Measurements from ENCODE around the gene LPCAT1. TPM values are rescaled to one million over a fixed set of nuclear protein-coding genes. Genes with fewer than 3 reads are reported as not detected.
"Not testable (repeated sequence)": the region's sequence is repeated elsewhere in the genome, so short reads cannot be mapped to it uniquely, and the experiment has no call there.

LPCAT1 gene
- total RNA-seq, 1 experiment from 2014 or later: 59.8 TPM

- Histone ChIP-seq H3K27ac (ENCODE audit: low read length) (no peak overlapping the region), H3K4me3 (ENCODE audit: low read depth in 2 of 2, low read length in 2 of 2) (no peak overlapping the region), H3K36me3 (ENCODE audit: control insufficient read depth, insufficient read depth, low read length) (no peaks in the 10 kb centered on the region), H3K27me3 (ENCODE audit: control insufficient read depth, insufficient read depth, low read length) (no peaks in the 10 kb centered on the region), H3K9me3 (ENCODE audit: control insufficient read depth, insufficient read depth, low read depth, low read length) (no peaks in the 10 kb centered on the region), H3K4me1 (ENCODE audit: control insufficient read depth, insufficient read depth, low read length) (no peaks in the 10 kb centered on the region)
- CTCF ChIA-PET: no interaction called here
- POLR2A ChIA-PET: no interaction called here
- no TSS peak for BruUV-seq (replicated peaks)
- in situ Hi-C loops (cut with HindIII; ENCODE audit: low pct_unique_long_range_greater_than_20kb, low sequenced_read_pairs): no loop called here
- intact Hi-C loops (cut with micrococcal nuclease; ENCODE audit: unreplicated experiment): no loop called here
- no peak for DNase-seq (ENCODE audit: low read depth, low spot score)
- TF ChIP-seq POLR2AphosphoS5 (IDR thresholded peaks at IDR 0.05; ENCODE audit: low read depth, low read length) (no peak), TCF7L2 (IDR thresholded peaks at IDR 0.05; ENCODE audit: low read depth, low read length) (no peak), SIN3A (IDR thresholded peaks at IDR 0.05; ENCODE audit: borderline replicate concordance, insufficient read depth, low read depth, low read length) (no peak), REST (IDR thresholded peaks at IDR 0.05; ENCODE audit: insufficient read depth in 1 of 2, low read depth in 2 of 2, low read length in 1 of 2) (no peak), CTCF (IDR thresholded peaks at IDR 0.05) (no peak)
- ATAC-seq: no peak
Observed at GRCh38 chr5:1562599-1562998, 38.8 kb upstream of the LPCAT1 start.

GRCh38 chr5:1561402-1561929 is 37.7 kb upstream of the LPCAT1 start:
- ATAC-seq (no peak), DNase-seq (ENCODE audit: low read depth, low spot score) (no peak)
- ChIA-PET CTCF (no interaction called here), POLR2A (no interaction called here)
- intact Hi-C loops (cut with micrococcal nuclease; ENCODE audit: unreplicated experiment) (no loop called here), in situ Hi-C loops (cut with HindIII; ENCODE audit: low pct_unique_long_range_greater_than_20kb, low sequenced_read_pairs) (no loop called here)
- H3K36me3 ChIP-seq (ENCODE audit: control insufficient read depth, insufficient read depth, low read length): no peaks in the 10 kb centered on the region
- TF ChIP-seq POLR2AphosphoS5 (IDR thresholded peaks at IDR 0.05; ENCODE audit: low read depth, low read length) (no peak), CTCF (IDR thresholded peaks at IDR 0.05) (no peak), REST (IDR thresholded peaks at IDR 0.05; ENCODE audit: insufficient read depth in 1 of 2, low read depth in 2 of 2, low read length in 1 of 2) (no peak), TCF7L2 (IDR thresholded peaks at IDR 0.05; ENCODE audit: low read depth, low read length) (no peak), SIN3A (IDR thresholded peaks at IDR 0.05; ENCODE audit: borderline replicate concordance, insufficient read depth, low read depth, low read length) (no peak)
- H3K9me3 ChIP-seq (ENCODE audit: control insufficient read depth, insufficient read depth, low read depth, low read length): no peaks in the 10 kb centered on the region
- no peaks in the 10 kb centered on the region for H3K4me1 ChIP-seq (ENCODE audit: control insufficient read depth, insufficient read depth, low read length)
- H3K4me3 ChIP-seq (ENCODE audit: low read depth in 2 of 2, low read length in 2 of 2): no peak overlapping the region
- no TSS peak for BruUV-seq (replicated peaks)
- no peaks in the 10 kb centered on the region for H3K27me3 ChIP-seq (ENCODE audit: control insufficient read depth, insufficient read depth, low read length)
- no peak overlapping the region for H3K27ac ChIP-seq (ENCODE audit: low read length)

GRCh38 chr5:1560499-1560898 is 36.7 kb upstream of the LPCAT1 start:
- H3K27me3 ChIP-seq (ENCODE audit: control insufficient read depth, insufficient read depth, low read length); H3K4me1 ChIP-seq (ENCODE audit: control insufficient read depth, insufficient read depth, low read length); POLR2A ChIA-PET; H3K36me3 ChIP-seq (ENCODE audit: control insufficient read depth, insufficient read depth, low read length); H3K9me3 ChIP-seq (ENCODE audit: control insufficient read depth, insufficient read depth, low read depth, low read length); DNase-seq (ENCODE audit: low read depth, low spot score); in situ Hi-C loops (cut with HindIII; ENCODE audit: low pct_unique_long_range_greater_than_20kb, low sequenced_read_pairs); H3K27ac ChIP-seq (ENCODE audit: low read length); H3K4me3 ChIP-seq (ENCODE audit: low read depth in 2 of 2, low read length in 2 of 2); intact Hi-C loops (cut with micrococcal nuclease; ENCODE audit: unreplicated experiment); ATAC-seq; BruUV-seq (replicated peaks): not testable (repeated sequence)
- CTCF ChIA-PET: interaction anchor here (0.6 kb wide), 1 partner anchor 80 kb away, joined by 7 read pairs; no protein-coding TSS in a partner anchor

All from Panc1 (cell line).